Stimulated activated CD4-positive, alpha-beta T cell treated with anti-CD3 and anti-CD28 coated beads, Interleukin-12 subunit alpha, Interleukin-12 subunit beta, amount 100 ng/mL, for 24 hours (primary cell): Measurements from ENCODE around the gene ITPKB.
"Not testable (repeated sequence)": the region's sequence is repeated elsewhere in the genome, so short reads cannot be mapped to it uniquely, and the experiment has no call there.

Experiments used
- DNase-seq, 2 experiments: peaks; one replicate each; pipeline ENCODE4 v3.0.0-alpha.2; 2020; ENCODE audit warnings: low read depth in 2 of 2

The ITPKB gene

GRCh38 chr1:226754793-226755533 is 15.9 kb upstream of the ITPKB start:
- DNase-seq = no peak

GRCh38 chr1:226754097-226754496 is 15.0 kb upstream of the ITPKB start:
- DNase-seq = no peak

- DNase-seq = no peak
Measured at GRCh38 chr1:226751703-226752102, 12.6 kb upstream of the ITPKB start.

- no peak for DNase-seq
Measured at GRCh38 chr1:226751214-226751613, 12.1 kb upstream of the ITPKB start.

- DNase-seq = no peak
Measured at GRCh38 chr1:226749467-226749866, 10.4 kb upstream of the ITPKB start.

- DNase-seq = no peak
Measured at GRCh38 chr1:226748306-226748705, 9.2 kb upstream of the ITPKB start.

- not testable (repeated sequence) for DNase-seq
Measured at GRCh38 chr1:226747519-226748263, 8.6 kb upstream of the ITPKB start.

GRCh38 chr1:226743259-226743658 is 4.2 kb upstream of the ITPKB start:
- no peak for DNase-seq

- DNase-seq = no peak
Measured at GRCh38 chr1:226741009-226741408, 1.9 kb upstream of the ITPKB start.

GRCh38 chr1:226739696-226740065 is 599 bp upstream of the ITPKB start:
- DNase-seq = no peak

GRCh38 chr1:226738421-226738994 is 574 bp downstream of the ITPKB start:
- DNase-seq = no peak

GRCh38 chr1:226737819-226738420 is 1.2 kb downstream of the ITPKB start:
- no peak for DNase-seq

- DNase-seq = no peak
Measured at GRCh38 chr1:226736908-226737818, 1.9 kb downstream of the ITPKB start.

- DNase-seq = no peak
Measured at GRCh38 chr1:226736001-226736907, 2.8 kb downstream of the ITPKB start.

- no peak for DNase-seq
Measured at GRCh38 chr1:226735576-226735975, 3.5 kb downstream of the ITPKB start.

GRCh38 chr1:226734611-226735153 is 4.4 kb downstream of the ITPKB start:
- no peak for DNase-seq

GRCh38 chr1:226733876-226734275 is 5.2 kb downstream of the ITPKB start:
- no peak for DNase-seq

- DNase-seq = no peak
Measured at GRCh38 chr1:226733304-226733703, 5.8 kb downstream of the ITPKB start.

- DNase-seq = no peak
Measured at GRCh38 chr1:226732856-226733291, 6.2 kb downstream of the ITPKB start.

GRCh38 chr1:226731257-226731893 is 7.7 kb downstream of the ITPKB start:
- DNase-seq = no peak
